OCI-LY7 (cell line): Measurements from ENCODE around the gene TLR5. TPM values are rescaled to one million over a fixed set of nuclear protein-coding genes. Genes with fewer than 3 reads are reported as not detected.

Experiments used
- BruUV-seq: library from RNA; stranded (reverse); fragments of 400-500 nt; replicated peaks from 2 replicates; lab custom pipeline; 2021; lab: Mats Ljungman, UMichigan
- CTCF ChIA-PET: fragments of 300-600 bp; sonication (Branson Sonifier 250); formaldehyde crosslinking; loops from one replicate; lab custom pipeline; 2022; ENCODE audit warnings: antibody characterized with exemption; ENCODE audit not compliant: unreplicated experiment; lab: Charles Lee
- POLR2A ChIA-PET: fragments of 300-600 bp; sonication (Branson Sonifier 250); formaldehyde crosslinking; loops from one replicate; lab custom pipeline; 2022; ENCODE audit warnings: antibody characterized with exemption; lab: Charles Lee
- DNase-seq: peaks from one replicate; pipeline ENCODE4 v3.0.0-alpha.2; 2015; ENCODE audit warnings: low spot score
- H2AFZ ChIP-seq: fragments of 200-600 bp; sonication (generic), shearing (Covaris generic); 2 replicates; pipeline ENCODE4 v1.6.1; 2014; ENCODE audit warnings: mild to moderate bottlenecking, antibody characterized with exemption, low read length, moderate library complexity
- H3K27ac ChIP-seq: fragments of 200-600 bp; sonication (generic); 2 replicates; pipeline ENCODE4 v1.5.1; 2014; ENCODE audit warnings: mixed run types, low read depth, mild to moderate bottlenecking, moderate library complexity, low read length, inconsistent platforms; ENCODE audit not compliant: poor library complexity, severe bottlenecking
- H3K36me3 ChIP-seq: fragments of 200-600 bp; sonication (generic); 2 replicates; pipeline ENCODE4 v1.6.1; 2014; ENCODE audit warnings: mild to moderate bottlenecking, antibody characterized with exemption, low read length, moderate library complexity, mixed read lengths; ENCODE audit not compliant: insufficient read depth
- H3K4me1 ChIP-seq: fragments of 200-600 bp; sonication (generic); 2 replicates; pipeline ENCODE4 v1.5.1; 2014; ENCODE audit warnings: mild to moderate bottlenecking, low read length; ENCODE audit not compliant: insufficient read depth, poor library complexity, severe bottlenecking
- H3K4me2 ChIP-seq: fragments of 200-600 bp; sonication (generic); 2 replicates; pipeline ENCODE4 v1.6.1; 2014; ENCODE audit warnings: mild to moderate bottlenecking, low read length
- H3K4me3 ChIP-seq: fragments of 200-600 bp; sonication (generic); 2 replicates; pipeline ENCODE4 v1.5.1; 2014; ENCODE audit warnings: mild to moderate bottlenecking, low read depth, low read length; ENCODE audit not compliant: poor library complexity, severe bottlenecking
- H3K79me2 ChIP-seq: fragments of 200-600 bp; sonication (generic); 2 replicates; pipeline ENCODE4 v1.6.1; 2016; ENCODE audit warnings: low read depth, mild to moderate bottlenecking, low read length, moderate library complexity, mixed read lengths; ENCODE audit not compliant: insufficient read depth
- H3K9me2 ChIP-seq: fragments of 200-600 bp; sonication (generic); 2 replicates; pipeline ENCODE4 v1.6.1; 2016; ENCODE audit warnings: mild to moderate bottlenecking, low read length, mixed read lengths; ENCODE audit not compliant: insufficient read depth
- H3K9me3 ChIP-seq: fragments of 200-600 bp; sonication (generic); 2 replicates; pipeline ENCODE4 v1.6.1; 2014; ENCODE audit warnings: mild to moderate bottlenecking, mixed run types, low read length, mixed read lengths
- H4K20me1 ChIP-seq: fragments of 200-600 bp; sonication (generic); 2 replicates; pipeline ENCODE4 v1.6.1; 2014; ENCODE audit warnings: mild to moderate bottlenecking, antibody characterized with exemption, low read length, moderate library complexity, mixed read lengths; ENCODE audit not compliant: insufficient read depth
- EZH2phosphoT487 ChIP-seq: fragments of 200-600 bp; sonication (generic); IDR thresholded peaks from 2 replicates; pipeline ENCODE4 v1.6.1; 2018; ENCODE audit warnings: low read depth, borderline replicate concordance, mild to moderate bottlenecking, mixed run types, antibody characterized with exemption, low read length, moderate library complexity, mixed read lengths
- intact Hi-C: fragments of 100-400 bp; cut with micrococcal nuclease; formaldehyde crosslinking; loops from one replicate; pipeline ENCODE4 v1.10.0; 2022; ENCODE audit not compliant: unreplicated experiment
- total RNA-seq, 2 experiments: library from RNA; depleted of rRNA in 1 of 2; stranded (reverse); fragments of >200 nt in 1 of 2; shearing (Covaris generic) in 1 of 2; gene quantifications; 2 replicates each; pipeline ENCODE4 v1.2.3, GENCODE V29; 2014 to 2022
- TF ChIP-seq, protein P1 (sequence below): fragments of 200-600 bp; sonication (generic); conservative IDR thresholded peaks from 2 replicates; pipeline ENCODE4 v1.5.1; 2014; ENCODE audit warnings: mild to moderate bottlenecking, antibody characterized with exemption, low read length, moderate library complexity, mixed read lengths

The TLR5 gene
- total RNA-seq, 2 experiments from 2014 or later, result not detected

DNA sequence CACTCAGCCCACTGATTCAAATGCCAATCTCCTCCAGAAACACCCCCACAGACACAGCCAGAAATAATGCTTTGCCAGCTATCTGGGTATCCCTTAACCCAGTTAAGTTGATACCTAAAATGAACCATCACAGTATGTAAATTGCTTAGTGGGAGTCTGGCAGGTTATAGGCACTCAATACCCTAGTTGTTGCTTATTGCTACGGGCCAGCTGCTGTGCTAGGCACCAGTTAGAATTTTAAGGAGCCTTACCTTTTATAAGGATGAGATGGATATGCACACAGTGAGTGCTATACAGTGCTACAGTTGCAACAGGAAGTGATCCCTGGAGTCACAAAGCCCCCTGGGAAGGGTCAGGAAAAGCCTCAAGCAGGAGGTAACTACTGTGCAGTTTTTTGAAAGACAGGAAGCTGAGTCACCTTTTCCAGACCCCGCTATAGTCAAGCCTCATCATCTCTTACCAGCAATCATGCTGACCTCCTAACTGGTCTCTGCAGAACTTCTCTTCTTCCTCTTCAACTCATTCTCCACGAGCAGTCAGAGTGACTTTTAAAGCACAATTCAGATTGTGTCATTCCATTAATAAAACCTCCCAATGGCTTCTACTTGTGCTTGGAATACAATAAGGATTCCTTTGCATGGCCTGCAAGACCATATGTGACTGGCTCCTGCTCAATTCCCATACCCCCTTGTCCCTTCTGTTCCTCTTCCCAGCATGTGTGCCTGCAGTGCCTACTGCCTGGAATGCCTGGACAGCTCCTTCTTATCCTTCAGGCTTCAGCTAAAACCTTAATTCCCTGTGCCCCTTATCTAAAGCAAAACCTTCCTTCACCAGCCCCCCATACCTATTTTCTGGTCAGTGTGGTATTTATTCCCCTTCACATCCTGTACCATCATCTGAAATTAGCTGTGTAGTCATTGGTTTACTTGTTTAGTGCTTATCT lies 10.4 kb upstream of the TLR5 start:
- no peaks in the 10 kb centered on the region for H3K36me3 ChIP-seq
- DNase-seq, result no peak
- H3K4me1 ChIP-seq, result no peaks in the 10 kb centered on the region
- no peaks in the 10 kb centered on the region for H4K20me1 ChIP-seq
- CTCF ChIA-PET, result no interaction called here
- no peaks in the 10 kb centered on the region for H3K79me2 ChIP-seq
- BruUV-seq, result no TSS peak
- H3K9me2 ChIP-seq, result no peaks in the 10 kb centered on the region
- no peaks in the 10 kb centered on the region for H3K9me3 ChIP-seq
- intact Hi-C loops, result no loop called here
- H3K4me3 ChIP-seq, result no peak overlapping the region
- H2AFZ ChIP-seq, result no peak overlapping the region
- no peak overlapping the region for H3K4me2 ChIP-seq
- no peak overlapping the region for H3K27ac ChIP-seq
- no peak for TF ChIP-seq EZH2phosphoT487
- TF ChIP-seq, protein P1, sequence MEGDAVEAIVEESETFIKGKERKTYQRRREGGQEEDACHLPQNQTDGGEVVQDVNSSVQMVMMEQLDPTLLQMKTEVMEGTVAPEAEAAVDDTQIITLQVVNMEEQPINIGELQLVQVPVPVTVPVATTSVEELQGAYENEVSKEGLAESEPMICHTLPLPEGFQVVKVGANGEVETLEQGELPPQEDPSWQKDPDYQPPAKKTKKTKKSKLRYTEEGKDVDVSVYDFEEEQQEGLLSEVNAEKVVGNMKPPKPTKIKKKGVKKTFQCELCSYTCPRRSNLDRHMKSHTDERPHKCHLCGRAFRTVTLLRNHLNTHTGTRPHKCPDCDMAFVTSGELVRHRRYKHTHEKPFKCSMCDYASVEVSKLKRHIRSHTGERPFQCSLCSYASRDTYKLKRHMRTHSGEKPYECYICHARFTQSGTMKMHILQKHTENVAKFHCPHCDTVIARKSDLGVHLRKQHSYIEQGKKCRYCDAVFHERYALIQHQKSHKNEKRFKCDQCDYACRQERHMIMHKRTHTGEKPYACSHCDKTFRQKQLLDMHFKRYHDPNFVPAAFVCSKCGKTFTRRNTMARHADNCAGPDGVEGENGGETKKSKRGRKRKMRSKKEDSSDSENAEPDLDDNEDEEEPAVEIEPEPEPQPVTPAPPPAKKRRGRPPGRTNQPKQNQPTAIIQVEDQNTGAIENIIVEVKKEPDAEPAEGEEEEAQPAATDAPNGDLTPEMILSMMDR, result no peak
- POLR2A ChIA-PET, result no interaction called here

DNA sequence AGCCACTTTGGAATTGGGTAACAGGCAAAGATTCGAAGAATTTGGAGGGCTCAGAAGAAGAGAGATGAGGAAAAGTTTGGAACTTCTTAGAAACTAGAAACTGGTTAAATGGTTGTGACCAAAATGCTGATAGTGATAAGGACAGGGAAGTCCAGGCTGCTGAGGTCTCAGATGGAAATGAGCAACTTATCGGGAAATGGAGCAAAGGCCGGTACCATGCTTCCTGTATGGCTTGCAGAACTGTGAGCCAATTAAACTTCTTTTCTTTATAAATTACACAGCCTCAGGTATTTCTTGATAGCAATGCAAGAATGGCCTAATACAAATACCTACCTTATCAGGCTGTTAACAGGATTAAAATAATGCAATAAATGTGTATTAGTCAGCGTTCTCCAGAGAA lies 9.4 kb upstream of the TLR5 start:
- DNase-seq, result no peak
- no peak for TF ChIP-seq EZH2phosphoT487
- TF ChIP-seq, protein P1, result no peak
- Histone ChIP-seq H3K79me2 (no peaks in the 10 kb centered on the region), H3K4me2 (no peak overlapping the region), H3K27ac (no peak overlapping the region), H2AFZ (no peak overlapping the region), H3K36me3 (no peaks in the 10 kb centered on the region), H3K9me2 (no peaks in the 10 kb centered on the region), H3K4me3 (no peak overlapping the region), H4K20me1 (no peaks in the 10 kb centered on the region), H3K9me3 (no peaks in the 10 kb centered on the region), H3K4me1 (no peaks in the 10 kb centered on the region)
- no TSS peak for BruUV-seq
- CTCF ChIA-PET, result no interaction called here
- intact Hi-C loops, result no loop called here
- POLR2A ChIA-PET, result no interaction called here

DNA sequence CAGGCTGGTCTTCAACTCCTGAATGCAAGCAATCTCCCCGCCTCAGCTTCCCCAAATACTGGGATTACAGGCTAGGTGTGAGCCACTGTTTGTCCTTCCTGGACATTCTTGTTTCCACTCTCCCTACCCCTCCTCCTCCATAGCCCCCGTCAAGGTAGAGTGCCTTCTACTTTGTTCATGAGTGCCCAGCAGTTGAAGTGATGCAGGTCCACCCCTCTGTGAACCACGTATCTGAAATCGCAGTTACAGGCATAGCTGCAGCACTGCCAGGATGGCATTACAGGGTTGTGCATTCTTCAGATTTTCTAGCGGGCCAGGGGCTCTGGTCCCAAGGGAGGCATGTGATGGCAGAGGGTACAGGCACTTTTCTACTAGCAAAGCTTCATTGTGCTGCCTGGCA lies 7.4 kb upstream of the TLR5 start:
- no peak for DNase-seq
- CTCF ChIA-PET, result no interaction called here
- BruUV-seq, result no TSS peak

More for the DNA sequence above, 7.4 kb upstream of the TLR5 start:
- Histone ChIP-seq H3K27ac (no peak overlapping the region), H3K9me3 (no peaks in the 10 kb centered on the region), H3K4me1 (no peaks in the 10 kb centered on the region), H3K4me2 (no peak overlapping the region), H3K4me3 (no peak overlapping the region), H4K20me1 (no peaks in the 10 kb centered on the region), H3K36me3 (no peaks in the 10 kb centered on the region), H3K9me2 (no peaks in the 10 kb centered on the region), H3K79me2 (no peaks in the 10 kb centered on the region), H2AFZ (no peak overlapping the region)
- POLR2A ChIA-PET, result interaction anchor here (1.4 kb wide), 1 partner anchor 27 kb away, joined by 3 read pairs; no protein-coding TSS in a partner anchor
- intact Hi-C loops, result no loop called here
- TF ChIP-seq, protein P1, result no peak
- TF ChIP-seq EZH2phosphoT487, result no peak
